Measurements from ENCODE around the gene CCDC74A.
"Not testable (repeated sequence)": the region's sequence is repeated elsewhere in the genome, so short reads cannot be mapped to it uniquely, and the experiment has no call there.

The CCDC74A gene

DNA sequence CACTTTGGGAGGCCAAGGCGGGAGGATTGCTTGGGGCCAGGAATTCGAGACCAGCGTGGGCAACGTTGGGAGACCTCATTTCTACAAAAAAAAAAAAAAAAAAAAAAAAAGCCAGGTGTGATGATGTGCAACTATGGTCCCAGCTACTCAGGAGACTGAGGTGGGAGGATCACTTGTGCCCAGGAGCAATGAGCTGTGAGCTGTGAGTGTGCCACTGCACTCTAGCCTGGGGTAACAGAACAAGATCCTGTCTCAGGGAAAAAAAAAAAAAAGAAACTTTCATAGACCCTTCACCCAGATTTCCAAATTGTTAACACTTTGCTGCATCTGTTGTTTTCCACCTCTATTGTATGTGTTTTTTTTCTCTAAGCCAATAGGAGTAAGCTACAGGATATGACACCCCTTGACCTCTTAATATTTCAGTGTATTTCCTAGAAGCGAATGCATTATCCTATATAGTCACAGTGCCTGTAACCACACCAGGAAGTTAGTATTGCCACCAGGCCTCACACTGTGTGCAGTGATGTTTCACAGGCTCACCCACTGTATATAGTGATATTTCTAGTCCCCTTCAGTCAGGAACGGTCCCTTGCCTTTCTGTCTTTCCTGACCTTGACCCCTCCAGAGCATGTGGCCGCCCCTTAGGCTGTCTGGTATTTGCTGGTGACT, 23.5 kb upstream of the CCDC74A start:
- not testable (repeated sequence) for H3K4me1 ChIP-seq (ENCODE audit: control insufficient read depth, low read length); H4K20me1 ChIP-seq (ENCODE audit: control insufficient read depth, insufficient read depth, low read depth, low read length); H3K27ac ChIP-seq (ENCODE audit: low read depth, low read length); H3K27me3 ChIP-seq (ENCODE audit: control insufficient read depth, low read length); H3K79me2 ChIP-seq (ENCODE audit: control insufficient read depth, low read length); H3K9me2 ChIP-seq (replicated peaks; ENCODE audit: control insufficient read depth, low read length); H3K4me3 ChIP-seq (ENCODE audit: low read length); H3F3A ChIP-seq (ENCODE audit: control insufficient read depth, insufficient read depth); H3K9me3 ChIP-seq (ENCODE audit: control insufficient read depth, insufficient read depth, low read length); H3K4me2 ChIP-seq (ENCODE audit: low read length)
- H3K36me3 ChIP-seq (ENCODE audit: control insufficient read depth, low read length) = peaks cover 71% of the 10 kb centered on the region

DNA sequence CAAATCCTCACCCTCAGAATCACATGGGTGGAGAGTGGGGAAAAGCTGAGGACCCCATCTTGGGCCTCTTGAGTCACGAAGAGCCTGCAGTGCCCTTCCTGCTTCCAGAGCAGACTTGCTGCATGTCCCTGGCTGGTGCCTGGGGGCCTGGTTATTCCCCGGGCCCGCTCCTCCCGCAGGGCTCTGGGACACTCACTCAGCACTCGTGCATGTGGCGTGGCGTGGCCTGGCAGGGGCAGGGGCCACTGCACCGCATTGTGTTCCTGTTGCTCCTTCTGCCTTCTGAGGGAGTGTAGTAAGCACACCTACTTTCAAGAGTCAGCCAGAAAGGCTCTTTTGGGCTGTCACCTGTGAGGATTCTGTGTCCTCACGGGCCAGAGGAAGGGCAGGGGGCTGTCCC, 18.1 kb upstream of the CCDC74A start:
- Histone ChIP-seq H3K4me2 (ENCODE audit: low read length) (no peak overlapping the region), H3K79me2 (ENCODE audit: control insufficient read depth, low read length) (no peaks in the 10 kb centered on the region), H3K27me3 (ENCODE audit: control insufficient read depth, low read length) (no peaks in the 10 kb centered on the region), H3K36me3 (ENCODE audit: control insufficient read depth, low read length) (peaks cover 48% of the 10 kb centered on the region), H3F3A (ENCODE audit: control insufficient read depth, insufficient read depth) (no peaks in the 10 kb centered on the region), H3K4me1 (ENCODE audit: control insufficient read depth, low read length) (peaks cover 7% of the 10 kb centered on the region), H3K9me2 (replicated peaks; ENCODE audit: control insufficient read depth, low read length) (no peaks in the 10 kb centered on the region), H3K4me3 (ENCODE audit: low read length) (no peak overlapping the region), H4K20me1 (ENCODE audit: control insufficient read depth, insufficient read depth, low read depth, low read length) (no peaks in the 10 kb centered on the region), H3K9me3 (ENCODE audit: control insufficient read depth, insufficient read depth, low read length) (no peaks in the 10 kb centered on the region), H3K27ac (ENCODE audit: low read depth, low read length) (no peak overlapping the region)
- TF ChIP-seq EZH2phosphoT487 (IDR thresholded peaks at IDR 0.05; ENCODE audit: borderline replicate concordance, low read length) = no peak
- TF ChIP-seq, protein P1, sequence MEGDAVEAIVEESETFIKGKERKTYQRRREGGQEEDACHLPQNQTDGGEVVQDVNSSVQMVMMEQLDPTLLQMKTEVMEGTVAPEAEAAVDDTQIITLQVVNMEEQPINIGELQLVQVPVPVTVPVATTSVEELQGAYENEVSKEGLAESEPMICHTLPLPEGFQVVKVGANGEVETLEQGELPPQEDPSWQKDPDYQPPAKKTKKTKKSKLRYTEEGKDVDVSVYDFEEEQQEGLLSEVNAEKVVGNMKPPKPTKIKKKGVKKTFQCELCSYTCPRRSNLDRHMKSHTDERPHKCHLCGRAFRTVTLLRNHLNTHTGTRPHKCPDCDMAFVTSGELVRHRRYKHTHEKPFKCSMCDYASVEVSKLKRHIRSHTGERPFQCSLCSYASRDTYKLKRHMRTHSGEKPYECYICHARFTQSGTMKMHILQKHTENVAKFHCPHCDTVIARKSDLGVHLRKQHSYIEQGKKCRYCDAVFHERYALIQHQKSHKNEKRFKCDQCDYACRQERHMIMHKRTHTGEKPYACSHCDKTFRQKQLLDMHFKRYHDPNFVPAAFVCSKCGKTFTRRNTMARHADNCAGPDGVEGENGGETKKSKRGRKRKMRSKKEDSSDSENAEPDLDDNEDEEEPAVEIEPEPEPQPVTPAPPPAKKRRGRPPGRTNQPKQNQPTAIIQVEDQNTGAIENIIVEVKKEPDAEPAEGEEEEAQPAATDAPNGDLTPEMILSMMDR (IDR thresholded peaks at IDR 0.05; ENCODE audit: low read depth, low read length, poor library complexity, severe bottlenecking) = no peak

DNA sequence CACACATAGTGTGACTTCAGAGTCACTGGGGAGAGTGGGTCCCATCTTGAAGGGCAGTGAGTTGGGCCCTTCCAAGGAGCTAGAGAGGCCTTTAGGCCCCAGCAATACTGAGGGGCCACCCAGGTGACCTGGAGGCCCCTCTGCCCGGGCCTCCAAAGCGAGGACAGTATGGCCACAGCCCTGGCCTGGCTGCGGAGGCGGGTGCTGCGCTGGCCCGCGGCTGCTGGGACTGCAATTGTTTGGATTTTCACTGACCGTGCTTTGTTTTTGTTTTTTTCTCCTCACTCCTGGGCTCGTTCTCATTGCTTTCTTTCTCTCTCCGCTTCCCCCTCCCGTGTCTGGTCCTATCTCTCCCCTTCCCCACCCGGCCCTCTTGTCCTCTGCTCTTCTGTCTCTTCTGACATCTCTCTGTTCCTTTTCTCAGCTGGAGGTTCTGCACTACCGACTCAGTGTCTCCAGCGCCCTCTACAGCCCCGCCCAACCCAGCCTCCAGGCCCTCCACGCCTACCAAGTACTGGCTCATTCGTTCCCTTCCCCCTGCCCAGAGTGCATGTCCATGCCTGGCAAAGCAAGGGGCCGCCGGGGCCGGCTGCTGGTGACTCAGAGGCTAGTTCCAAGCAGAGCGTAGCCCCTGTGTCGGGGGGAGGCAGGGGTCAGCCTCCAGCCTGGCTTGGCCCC, 16.3 kb upstream of the CCDC74A start:
- H4K20me1 ChIP-seq (ENCODE audit: control insufficient read depth, insufficient read depth, low read depth, low read length); H3K4me1 ChIP-seq (ENCODE audit: control insufficient read depth, low read length); H3K9me2 ChIP-seq (replicated peaks; ENCODE audit: control insufficient read depth, low read length); H3K4me3 ChIP-seq (ENCODE audit: low read length); H3K27ac ChIP-seq (ENCODE audit: low read depth, low read length); H3K9me3 ChIP-seq (ENCODE audit: control insufficient read depth, insufficient read depth, low read length); H3K27me3 ChIP-seq (ENCODE audit: control insufficient read depth, low read length); H3K79me2 ChIP-seq (ENCODE audit: control insufficient read depth, low read length); H3F3A ChIP-seq (ENCODE audit: control insufficient read depth, insufficient read depth); H3K4me2 ChIP-seq (ENCODE audit: low read length): not testable (repeated sequence)
- H3K36me3 ChIP-seq (ENCODE audit: control insufficient read depth, low read length) = peaks cover 33% of the 10 kb centered on the region

DNA sequence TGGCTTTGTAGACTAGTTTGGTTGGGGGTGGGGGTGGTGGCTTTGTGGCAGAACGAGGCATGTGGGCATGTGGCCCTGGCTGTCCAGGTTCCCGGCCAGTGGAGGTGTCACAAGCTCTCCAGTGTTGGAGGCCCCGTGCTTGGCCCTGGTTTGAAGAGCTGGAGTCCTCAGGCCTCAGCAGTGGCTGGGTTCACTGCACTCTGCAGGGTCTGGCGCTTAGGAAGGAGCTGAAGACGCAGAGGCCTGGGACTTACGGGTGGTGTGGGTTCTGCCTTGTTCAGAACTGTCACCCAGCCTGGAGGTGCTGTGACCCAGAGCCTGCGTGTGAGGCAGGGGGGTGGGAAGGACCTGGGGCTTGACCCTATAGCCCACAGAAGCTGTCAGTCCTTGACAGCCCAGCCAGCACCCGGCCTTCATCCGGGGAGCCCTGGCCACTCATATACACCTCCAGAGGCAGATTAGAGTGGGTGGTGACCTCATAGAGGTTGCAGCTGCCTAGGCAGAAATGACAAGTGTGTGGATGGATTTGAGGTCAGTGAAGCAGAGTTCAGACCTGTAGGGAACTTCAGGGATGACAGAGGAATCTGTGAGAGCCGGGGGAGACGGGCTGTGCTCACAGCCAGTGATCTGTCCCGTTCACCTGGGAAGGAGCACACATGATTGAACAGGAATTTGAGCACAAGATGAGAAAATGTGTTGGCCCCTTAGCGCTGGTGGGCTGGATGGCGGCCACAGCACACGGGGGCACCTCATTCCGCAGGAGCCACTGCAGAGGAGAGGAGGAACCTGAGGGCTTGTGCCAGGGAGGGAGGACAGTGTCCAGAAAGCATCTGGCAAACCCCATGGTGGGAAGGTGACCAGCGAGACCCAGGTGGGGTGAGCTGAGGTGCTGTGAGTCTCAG, 15.5 kb upstream of the CCDC74A start:
- H3K4me2 ChIP-seq (ENCODE audit: low read length); H4K20me1 ChIP-seq (ENCODE audit: control insufficient read depth, insufficient read depth, low read depth, low read length); H3K79me2 ChIP-seq (ENCODE audit: control insufficient read depth, low read length); H3K4me1 ChIP-seq (ENCODE audit: control insufficient read depth, low read length); H3K4me3 ChIP-seq (ENCODE audit: low read length); H3F3A ChIP-seq (ENCODE audit: control insufficient read depth, insufficient read depth); H3K9me3 ChIP-seq (ENCODE audit: control insufficient read depth, insufficient read depth, low read length); H3K27ac ChIP-seq (ENCODE audit: low read depth, low read length); H3K27me3 ChIP-seq (ENCODE audit: control insufficient read depth, low read length); H3K9me2 ChIP-seq (replicated peaks; ENCODE audit: control insufficient read depth, low read length): not testable (repeated sequence)
- H3K36me3 ChIP-seq (ENCODE audit: control insufficient read depth, low read length) = peaks cover 33% of the 10 kb centered on the region

DNA sequence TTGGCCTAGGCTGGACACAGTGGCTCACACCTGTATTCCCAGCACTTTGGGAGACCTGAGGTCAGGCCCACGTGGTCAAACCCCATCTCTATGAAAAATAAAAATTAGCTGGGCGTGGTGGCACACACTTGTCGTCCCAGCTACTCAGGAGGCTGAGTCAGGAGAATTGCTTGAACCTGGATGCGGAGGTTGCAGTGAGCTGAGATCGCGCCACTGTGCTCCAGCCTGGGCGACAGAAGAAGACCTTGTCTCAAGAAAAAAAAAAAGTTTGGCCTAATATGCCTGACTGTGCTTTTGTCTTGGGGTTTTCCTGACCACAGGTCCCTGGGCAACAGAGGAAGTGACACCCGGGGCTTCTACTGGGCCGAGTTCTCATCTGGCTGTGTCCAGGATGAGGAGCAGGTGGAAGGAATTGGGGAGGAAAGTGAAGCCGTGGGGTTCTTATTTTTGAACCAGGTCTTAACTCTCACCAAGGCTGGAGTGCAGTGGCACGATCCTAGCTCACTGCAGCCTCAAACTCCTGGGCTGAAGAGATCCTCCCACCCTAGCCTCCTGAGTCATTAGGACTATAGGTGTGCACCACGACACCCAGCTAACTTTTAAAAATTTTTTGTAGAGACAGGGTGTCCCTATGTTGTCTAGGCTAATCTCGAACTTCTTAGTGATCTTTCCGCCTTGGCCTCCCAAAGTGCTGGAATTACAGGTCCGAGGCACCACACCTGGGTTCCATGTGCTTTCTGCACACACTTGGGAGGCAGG, 13.1 kb upstream of the CCDC74A start:
- H3K4me1 ChIP-seq (ENCODE audit: control insufficient read depth, low read length); H3F3A ChIP-seq (ENCODE audit: control insufficient read depth, insufficient read depth); H3K9me3 ChIP-seq (ENCODE audit: control insufficient read depth, insufficient read depth, low read length); H3K9me2 ChIP-seq (replicated peaks; ENCODE audit: control insufficient read depth, low read length); H4K20me1 ChIP-seq (ENCODE audit: control insufficient read depth, insufficient read depth, low read depth, low read length); H3K27me3 ChIP-seq (ENCODE audit: control insufficient read depth, low read length); H3K4me3 ChIP-seq (ENCODE audit: low read length); H3K27ac ChIP-seq (ENCODE audit: low read depth, low read length); H3K79me2 ChIP-seq (ENCODE audit: control insufficient read depth, low read length); H3K4me2 ChIP-seq (ENCODE audit: low read length): not testable (repeated sequence)
- H3K36me3 ChIP-seq (ENCODE audit: control insufficient read depth, low read length) = peaks cover 29% of the 10 kb centered on the region; the same call in 1 of the 2 replicates

DNA sequence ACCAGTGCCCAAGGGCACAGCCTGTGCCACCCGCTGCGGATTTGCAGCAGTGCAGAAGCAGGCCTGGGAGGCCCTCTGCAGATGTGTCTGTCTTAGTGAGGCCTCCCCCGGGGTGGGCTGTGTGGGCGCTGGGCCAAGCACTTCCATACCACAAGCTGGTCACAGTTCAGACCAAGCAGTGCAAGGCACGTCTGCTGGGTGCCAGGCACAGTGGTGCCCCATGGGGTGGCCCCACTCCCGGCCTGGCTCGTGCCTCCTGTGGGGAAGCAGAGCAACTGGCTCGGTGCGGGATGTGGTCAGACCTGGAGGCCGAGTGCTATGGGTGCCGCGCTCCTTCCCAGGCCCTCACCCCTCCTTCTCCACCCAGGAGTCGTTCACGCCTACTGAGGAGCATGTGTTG, 12.5 kb upstream of the CCDC74A start:
- H3K4me2 ChIP-seq (ENCODE audit: low read length); H3K9me3 ChIP-seq (ENCODE audit: control insufficient read depth, insufficient read depth, low read length); H3K9me2 ChIP-seq (replicated peaks; ENCODE audit: control insufficient read depth, low read length); H3K27ac ChIP-seq (ENCODE audit: low read depth, low read length); H3K4me3 ChIP-seq (ENCODE audit: low read length); H3K4me1 ChIP-seq (ENCODE audit: control insufficient read depth, low read length); H4K20me1 ChIP-seq (ENCODE audit: control insufficient read depth, insufficient read depth, low read depth, low read length); H3K79me2 ChIP-seq (ENCODE audit: control insufficient read depth, low read length); H3K27me3 ChIP-seq (ENCODE audit: control insufficient read depth, low read length); H3F3A ChIP-seq (ENCODE audit: control insufficient read depth, insufficient read depth): not testable (repeated sequence)
- H3K36me3 ChIP-seq (ENCODE audit: control insufficient read depth, low read length) = peaks cover 32% of the 10 kb centered on the region; the same call in 1 of the 2 replicates

Measured in DOHH2 (cell line).